Measurements from ENCODE around the gene KLHL12.

DNA sequence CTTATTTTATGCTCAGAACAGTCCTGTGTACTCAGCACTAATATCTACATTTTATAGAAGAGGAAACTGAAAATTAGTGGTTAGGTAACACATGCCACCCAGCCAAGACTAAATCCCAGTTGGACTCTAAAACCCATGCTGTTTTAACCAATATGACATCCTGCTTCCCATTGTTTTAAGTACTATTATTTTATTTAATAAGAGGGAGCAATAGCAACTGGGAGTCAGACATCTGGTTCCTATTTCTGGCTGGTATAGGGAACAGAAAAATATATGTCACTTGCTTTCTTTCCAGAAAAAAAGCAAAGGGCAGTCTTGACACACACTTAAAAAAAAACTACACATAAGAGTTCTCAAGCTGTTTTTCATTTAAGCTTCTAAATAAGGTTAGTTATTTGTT is 11.9 kb downstream of the KLHL12 start:
- TF ChIP-seq, protein P1, sequence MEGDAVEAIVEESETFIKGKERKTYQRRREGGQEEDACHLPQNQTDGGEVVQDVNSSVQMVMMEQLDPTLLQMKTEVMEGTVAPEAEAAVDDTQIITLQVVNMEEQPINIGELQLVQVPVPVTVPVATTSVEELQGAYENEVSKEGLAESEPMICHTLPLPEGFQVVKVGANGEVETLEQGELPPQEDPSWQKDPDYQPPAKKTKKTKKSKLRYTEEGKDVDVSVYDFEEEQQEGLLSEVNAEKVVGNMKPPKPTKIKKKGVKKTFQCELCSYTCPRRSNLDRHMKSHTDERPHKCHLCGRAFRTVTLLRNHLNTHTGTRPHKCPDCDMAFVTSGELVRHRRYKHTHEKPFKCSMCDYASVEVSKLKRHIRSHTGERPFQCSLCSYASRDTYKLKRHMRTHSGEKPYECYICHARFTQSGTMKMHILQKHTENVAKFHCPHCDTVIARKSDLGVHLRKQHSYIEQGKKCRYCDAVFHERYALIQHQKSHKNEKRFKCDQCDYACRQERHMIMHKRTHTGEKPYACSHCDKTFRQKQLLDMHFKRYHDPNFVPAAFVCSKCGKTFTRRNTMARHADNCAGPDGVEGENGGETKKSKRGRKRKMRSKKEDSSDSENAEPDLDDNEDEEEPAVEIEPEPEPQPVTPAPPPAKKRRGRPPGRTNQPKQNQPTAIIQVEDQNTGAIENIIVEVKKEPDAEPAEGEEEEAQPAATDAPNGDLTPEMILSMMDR (IDR thresholded peaks at IDR 0.05) = no peak
- TF ChIP-seq EZH2 (IDR thresholded peaks at IDR 0.05; ENCODE audit: borderline replicate concordance, insufficient read depth, low read depth, low read length, poor library complexity, severe bottlenecking) = no peak

Data from B cell (primary cell).